Measurements from ENCODE around the gene SLC6A15. TPM values are rescaled to one million over a fixed set of nuclear protein-coding genes. Genes with fewer than 3 reads are reported as not detected.

The SLC6A15 gene
- 9.2 and 11.0 TPM in 2 replicates for total RNA-seq (2021)
- percentile 47 among the genes with signal in this experiment for Bru-seq, nascent RNA
- BruChase-seq, experiment 1, labeled RNA remaining after a 2-hour chase, result percentile 52 among the genes with signal in this experiment
- percentile 56 among the genes with signal in this experiment for BruChase-seq, experiment 2, labeled RNA remaining after a 6-hour chase
- long read RNA-seq, full-length matches to known transcripts, result 12 of 16 reads
- long read RNA-seq, partial matches to known transcripts, result 0 of 16 reads
- long read RNA-seq, other reads (novel, unspliced or antisense), result 4 of 16 reads

- intact Hi-C loops (cut with micrococcal nuclease; ENCODE audit: unreplicated experiment), result no loop called here
- Histone ChIP-seq H3K4me1 (ENCODE audit: insufficient read depth, low read length, poor library complexity, severe bottlenecking) (no peaks in the 10 kb centered on the region), H3K9me3 (ENCODE audit: low read depth, low read length, poor library complexity, severe bottlenecking) (no peaks in the 10 kb centered on the region), H3K4me3 (ENCODE audit: low read depth, low read length, poor library complexity, severe bottlenecking) (peak within 1 kb of the TSS; percentile 52), H3K27me3 (replicated peaks; ENCODE audit: insufficient read depth, low read depth, low read length, poor library complexity) (peaks cover 7% of the 10 kb centered on the region), H3K36me3 (ENCODE audit: insufficient read depth, low read length, poor library complexity, severe bottlenecking) (no peaks in the 10 kb centered on the region), H3K27ac (ENCODE audit: low read depth, low read length, poor library complexity, severe bottlenecking) (no peak within 1 kb of the TSS)
- ChIA-PET POLR2A (ENCODE audit: low non-redundant PET) (no interaction called here), CTCF (no interaction called here)
- TF ChIP-seq CTCF (conservative IDR thresholded peaks at IDR 0.05; ENCODE audit: low read depth, low read length) (peak; percentile 52), EZH2 (IDR thresholded peaks at IDR 0.05; ENCODE audit: borderline replicate concordance, low read depth, low read length, poor library complexity, severe bottlenecking) (no peak)
- DNase-seq (ENCODE audit: low spot score), result peak; percentile 88
- no TSS peak for BruUV-seq (replicated peaks)
These were observed at the start of gene SLC6A15 for GRCh38 chr12:84912198-84913128. Gene SLC6A15, minus strand, starts transcription at chr12:84912799. Its CDS starts 20,679 bp downstream, at chr12:84892120.

DNA sequence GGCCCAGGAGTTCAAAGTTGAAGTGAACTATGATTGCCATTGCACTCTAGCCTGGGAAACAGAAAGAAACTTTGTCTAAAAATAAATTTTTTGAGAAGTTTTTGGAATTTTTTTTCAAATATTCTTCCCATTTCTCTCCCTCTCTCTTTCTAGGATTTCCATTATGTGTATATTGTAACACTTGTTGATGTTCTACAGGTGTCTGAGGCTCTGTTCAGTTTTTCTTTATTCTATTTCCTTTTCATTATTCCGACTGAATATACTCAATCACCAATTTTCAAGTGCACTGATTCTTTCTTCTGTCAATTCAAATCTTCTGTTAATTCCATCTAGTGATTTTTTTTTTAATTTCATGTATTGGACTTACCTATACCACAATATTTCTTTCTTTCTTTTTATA lies 48.3 kb upstream of the SLC6A15 start:
- H3K4me3 ChIP-seq (ENCODE audit: low read depth, low read length, poor library complexity, severe bottlenecking), result no peak overlapping the region
- no peaks in the 10 kb centered on the region for H3K36me3 ChIP-seq (ENCODE audit: insufficient read depth, low read length, poor library complexity, severe bottlenecking)
- CTCF ChIA-PET, result no interaction called here
- no peaks in the 10 kb centered on the region for H3K27me3 ChIP-seq (replicated peaks; ENCODE audit: insufficient read depth, low read depth, low read length, poor library complexity)
- TF ChIP-seq CTCF (conservative IDR thresholded peaks at IDR 0.05; ENCODE audit: low read depth, low read length), result no peak
- DNase-seq (ENCODE audit: low spot score), result no peak
- H3K4me1 ChIP-seq (ENCODE audit: insufficient read depth, low read length, poor library complexity, severe bottlenecking), result peaks cover 4% of the 10 kb centered on the region
- H3K9me3 ChIP-seq (ENCODE audit: low read depth, low read length, poor library complexity, severe bottlenecking), result no peaks in the 10 kb centered on the region
- no peak overlapping the region for H3K27ac ChIP-seq (ENCODE audit: low read depth, low read length, poor library complexity, severe bottlenecking)
- POLR2A ChIA-PET (ENCODE audit: low non-redundant PET), result no interaction called here
- no TSS peak for BruUV-seq (replicated peaks)
- intact Hi-C loops (cut with micrococcal nuclease; ENCODE audit: unreplicated experiment), result no loop called here

DNA sequence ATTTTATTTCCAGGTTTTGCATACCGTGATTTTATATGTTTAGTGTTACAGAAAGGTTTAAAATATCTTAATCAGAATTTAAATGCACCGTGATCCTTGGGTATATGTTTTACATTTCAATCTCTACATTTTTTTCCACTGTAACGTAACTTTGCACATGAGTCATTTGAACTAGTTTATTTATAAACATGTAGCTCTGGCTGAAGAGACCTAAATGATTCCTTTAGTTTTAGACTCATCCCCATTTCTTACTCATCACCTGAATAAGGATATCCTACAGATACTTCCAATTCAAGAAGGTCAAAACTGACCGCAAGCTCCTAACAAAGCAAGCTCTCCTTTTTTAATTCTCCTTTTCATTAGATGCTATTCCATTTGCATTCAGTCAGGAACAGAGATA lies 42.7 kb upstream of the SLC6A15 start:
- Histone ChIP-seq H3K4me3 (ENCODE audit: low read depth, low read length, poor library complexity, severe bottlenecking) (no peak overlapping the region), H3K9me3 (ENCODE audit: low read depth, low read length, poor library complexity, severe bottlenecking) (no peaks in the 10 kb centered on the region), H3K27ac (ENCODE audit: low read depth, low read length, poor library complexity, severe bottlenecking) (no peak overlapping the region), H3K36me3 (ENCODE audit: insufficient read depth, low read length, poor library complexity, severe bottlenecking) (no peaks in the 10 kb centered on the region), H3K27me3 (replicated peaks; ENCODE audit: insufficient read depth, low read depth, low read length, poor library complexity) (no peaks in the 10 kb centered on the region), H3K4me1 (ENCODE audit: insufficient read depth, low read length, poor library complexity, severe bottlenecking) (no peaks in the 10 kb centered on the region)
- no peak for DNase-seq (ENCODE audit: low spot score)
- intact Hi-C loops (cut with micrococcal nuclease; ENCODE audit: unreplicated experiment), result no loop called here
- no peak for TF ChIP-seq EZH2 (IDR thresholded peaks at IDR 0.05; ENCODE audit: borderline replicate concordance, low read depth, low read length, poor library complexity, severe bottlenecking)
- ChIA-PET POLR2A (ENCODE audit: low non-redundant PET) (no interaction called here), CTCF (no interaction called here)
- no TSS peak for BruUV-seq (replicated peaks)
